DOHH2 (cell line): ENCODE results near the gene NFX1.
"Not testable (repeated sequence)": the region's sequence is repeated elsewhere in the genome, so short reads cannot be mapped to it uniquely, and the experiment has no call there.

Source experiments
- H3F3A ChIP-seq: fragments of 200-600 bp; sonication (generic), shearing (Covaris generic); 2 replicates; pipeline ENCODE4 v1.6.0; 2016; ENCODE audit warnings: antibody characterized with exemption, mild to moderate bottlenecking; ENCODE audit not compliant: control insufficient read depth, insufficient read depth
- H3K27ac ChIP-seq: fragments of 200-600 bp; sonication (generic); 2 replicates; pipeline ENCODE4 v1.5.1; 2014; ENCODE audit warnings: low read depth, mild to moderate bottlenecking, low read length, moderate library complexity
- H3K27me3 ChIP-seq: fragments of 200-600 bp; sonication (generic); 2 replicates; pipeline ENCODE4 v1.6.1; 2014; ENCODE audit warnings: mild to moderate bottlenecking, low read length, mixed read lengths; ENCODE audit not compliant: control insufficient read depth
- H3K36me3 ChIP-seq: fragments of 200-600 bp; sonication (generic); 2 replicates; pipeline ENCODE4 v1.6.1; 2014; ENCODE audit warnings: mild to moderate bottlenecking, low read length, moderate library complexity, mixed read lengths; ENCODE audit not compliant: control insufficient read depth
- H3K4me1 ChIP-seq: fragments of 200-600 bp; sonication (generic); 2 replicates; pipeline ENCODE4 v1.6.1; 2014; ENCODE audit warnings: mild to moderate bottlenecking, low read length, mixed read lengths; ENCODE audit not compliant: control insufficient read depth
- H3K4me2 ChIP-seq: fragments of 200-600 bp; sonication (generic); 2 replicates; pipeline ENCODE4 v1.6.0; 2014; ENCODE audit warnings: mild to moderate bottlenecking, low read length, moderate library complexity
- H3K4me3 ChIP-seq: fragments of 200-600 bp; sonication (generic); 2 replicates; pipeline ENCODE4 v1.5.1; 2014; ENCODE audit warnings: mild to moderate bottlenecking, low read length, mixed read lengths
- H3K79me2 ChIP-seq: fragments of 200-600 bp; sonication (generic); 2 replicates; pipeline ENCODE4 v1.6.1; 2014; ENCODE audit warnings: mild to moderate bottlenecking, low read length, mixed read lengths; ENCODE audit not compliant: control insufficient read depth
- H3K9me2 ChIP-seq: fragments of 200-600 bp; sonication (generic); replicated peaks from 2 replicates; pipeline ENCODE4 v1.6.1; 2014; ENCODE audit warnings: mild to moderate bottlenecking, low read length, mixed read lengths; ENCODE audit not compliant: control insufficient read depth
- H3K9me3 ChIP-seq: fragments of 200-600 bp; sonication (generic); 2 replicates; pipeline ENCODE4 v1.6.1; 2014; ENCODE audit warnings: antibody characterized with exemption, low read length, mixed read lengths; ENCODE audit not compliant: control insufficient read depth, insufficient read depth
- H4K20me1 ChIP-seq: fragments of 200-600 bp; sonication (generic); 2 replicates; pipeline ENCODE4 v1.6.0; 2014; ENCODE audit warnings: low read depth, mild to moderate bottlenecking, antibody characterized with exemption, low read length, moderate library complexity; ENCODE audit not compliant: control insufficient read depth, insufficient read depth
- EZH2phosphoT487 ChIP-seq: fragments of 200-600 bp; sonication (generic); IDR thresholded peaks from 2 replicates; pipeline ENCODE4 v1.6.1; 2017; ENCODE audit warnings: borderline replicate concordance, mild to moderate bottlenecking, antibody characterized with exemption, low read length, moderate library complexity, mixed read lengths
- TF ChIP-seq, protein P1 (sequence below): fragments of 200-600 bp; sonication (generic); IDR thresholded peaks from one replicate; pipeline ENCODE4 v1.5.1; 2014; ENCODE audit warnings: antibody characterized with exemption, mild to moderate bottlenecking, low read depth, low read length; ENCODE audit not compliant: poor library complexity, severe bottlenecking

Gene NFX1

DNA sequence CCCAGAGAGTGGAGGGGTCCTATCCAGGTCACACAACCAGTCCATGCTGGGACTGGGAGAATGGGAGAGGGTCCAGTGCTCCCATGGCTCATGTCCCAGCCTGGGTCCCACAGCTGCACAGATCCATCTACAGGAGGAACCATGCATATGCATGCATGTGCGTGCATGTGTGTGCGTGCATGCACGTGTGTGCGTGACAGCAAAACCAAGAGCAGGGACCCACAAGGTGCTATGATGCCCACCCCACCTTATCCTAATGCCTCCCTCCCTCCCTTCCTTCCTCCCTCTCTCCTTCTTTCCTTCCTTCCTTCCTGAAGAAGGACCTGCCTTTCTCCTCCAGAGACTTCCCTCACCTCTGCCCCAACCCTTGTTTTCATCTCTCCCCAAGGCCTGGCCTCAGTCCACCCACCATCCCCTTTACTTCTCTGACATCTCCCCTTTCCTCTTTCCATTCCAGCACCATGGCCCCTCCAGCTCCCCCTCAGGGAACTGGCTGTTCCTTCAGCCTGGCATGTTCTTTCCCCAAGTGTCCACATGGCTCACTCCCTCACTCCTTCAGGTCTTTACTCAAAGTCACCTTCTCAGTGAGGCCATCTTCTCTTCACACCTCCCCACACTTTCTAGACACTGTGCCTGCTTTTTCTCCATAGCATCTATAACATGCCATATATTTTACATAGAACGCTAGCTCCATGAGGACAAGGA is 90.2 kb downstream of the NFX1 start:
- TF ChIP-seq, protein P1, sequence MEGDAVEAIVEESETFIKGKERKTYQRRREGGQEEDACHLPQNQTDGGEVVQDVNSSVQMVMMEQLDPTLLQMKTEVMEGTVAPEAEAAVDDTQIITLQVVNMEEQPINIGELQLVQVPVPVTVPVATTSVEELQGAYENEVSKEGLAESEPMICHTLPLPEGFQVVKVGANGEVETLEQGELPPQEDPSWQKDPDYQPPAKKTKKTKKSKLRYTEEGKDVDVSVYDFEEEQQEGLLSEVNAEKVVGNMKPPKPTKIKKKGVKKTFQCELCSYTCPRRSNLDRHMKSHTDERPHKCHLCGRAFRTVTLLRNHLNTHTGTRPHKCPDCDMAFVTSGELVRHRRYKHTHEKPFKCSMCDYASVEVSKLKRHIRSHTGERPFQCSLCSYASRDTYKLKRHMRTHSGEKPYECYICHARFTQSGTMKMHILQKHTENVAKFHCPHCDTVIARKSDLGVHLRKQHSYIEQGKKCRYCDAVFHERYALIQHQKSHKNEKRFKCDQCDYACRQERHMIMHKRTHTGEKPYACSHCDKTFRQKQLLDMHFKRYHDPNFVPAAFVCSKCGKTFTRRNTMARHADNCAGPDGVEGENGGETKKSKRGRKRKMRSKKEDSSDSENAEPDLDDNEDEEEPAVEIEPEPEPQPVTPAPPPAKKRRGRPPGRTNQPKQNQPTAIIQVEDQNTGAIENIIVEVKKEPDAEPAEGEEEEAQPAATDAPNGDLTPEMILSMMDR = no peak
- TF ChIP-seq EZH2phosphoT487 = no peak
- no peaks in the 10 kb centered on the region for H3F3A ChIP-seq
- no peaks in the 10 kb centered on the region for H3K36me3 ChIP-seq
- H3K4me1 ChIP-seq = no peaks in the 10 kb centered on the region
- no peak overlapping the region for H3K4me2 ChIP-seq
- no peaks in the 10 kb centered on the region for H3K9me2 ChIP-seq
- H4K20me1 ChIP-seq = no peaks in the 10 kb centered on the region
- no peak overlapping the region for H3K4me3 ChIP-seq
- H3K27ac ChIP-seq = no peak overlapping the region
- H3K9me3 ChIP-seq = no peaks in the 10 kb centered on the region
- no peaks in the 10 kb centered on the region for H3K27me3 ChIP-seq
- H3K79me2 ChIP-seq = no peaks in the 10 kb centered on the region

GRCh38 chr9:33381231-33381791 is 91.0 kb downstream of the NFX1 start:
- Histone ChIP-seq H4K20me1 (no peaks in the 10 kb centered on the region), H3K9me3 (no peaks in the 10 kb centered on the region), H3K9me2 (no peaks in the 10 kb centered on the region), H3K79me2 (no peaks in the 10 kb centered on the region), H3F3A (no peaks in the 10 kb centered on the region), H3K36me3 (no peaks in the 10 kb centered on the region), H3K4me3 (no peak overlapping the region), H3K4me2 (no peak overlapping the region), H3K27me3 (no peaks in the 10 kb centered on the region), H3K4me1 (no peaks in the 10 kb centered on the region), H3K27ac (no peak overlapping the region)
- no peak for TF ChIP-seq EZH2phosphoT487
- TF ChIP-seq, protein P1 = no peak

GRCh38 chr9:33382397-33382796 is 92.1 kb downstream of the NFX1 start:
- not testable (repeated sequence) for H3F3A ChIP-seq, H3K9me2 ChIP-seq, H3K79me2 ChIP-seq

DNA sequence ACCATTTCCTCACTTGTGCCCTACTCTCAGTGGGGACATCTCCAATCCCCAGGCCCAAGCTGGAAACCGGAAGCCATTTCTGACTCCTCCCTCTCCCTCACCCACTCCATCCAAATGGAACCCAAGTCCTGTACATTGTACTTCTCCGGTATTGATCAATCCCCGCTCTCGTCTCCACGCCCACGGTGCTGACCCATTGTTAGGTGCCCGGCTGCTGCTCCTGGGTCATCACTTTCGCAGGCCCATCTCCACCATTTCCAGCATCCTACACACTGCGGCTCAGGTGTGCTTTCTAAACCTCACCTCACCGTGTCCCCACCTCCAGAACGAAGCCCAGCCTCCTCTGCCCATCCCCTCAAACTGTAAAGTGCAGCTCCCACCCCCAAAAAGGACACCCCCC is 93.1 kb downstream of the NFX1 start:
- H3K4me3 ChIP-seq, H3K9me3 ChIP-seq, H3K27ac ChIP-seq, H3K27me3 ChIP-seq, H4K20me1 ChIP-seq, H3K9me2 ChIP-seq, H3K79me2 ChIP-seq, H3K4me1 ChIP-seq, H3K4me2 ChIP-seq, H3F3A ChIP-seq, H3K36me3 ChIP-seq: not testable (repeated sequence)

More at GRCh38 chr9:33382397-33382796, 92.1 kb downstream of the NFX1 start:
- H3K36me3 ChIP-seq, H3K4me3 ChIP-seq, H3K9me3 ChIP-seq, H3K4me2 ChIP-seq, H3K27me3 ChIP-seq, H3K4me1 ChIP-seq, H4K20me1 ChIP-seq, H3K27ac ChIP-seq: not testable (repeated sequence)

- not testable (repeated sequence) for H3F3A ChIP-seq, H3K79me2 ChIP-seq, H3K36me3 ChIP-seq, H3K9me2 ChIP-seq, H3K9me3 ChIP-seq, H3K4me1 ChIP-seq, H3K4me3 ChIP-seq, H3K4me2 ChIP-seq, H3K27me3 ChIP-seq, H4K20me1 ChIP-seq, H3K27ac ChIP-seq
Observed at GRCh38 chr9:33385536-33385935, 95.2 kb downstream of the NFX1 start.

DNA sequence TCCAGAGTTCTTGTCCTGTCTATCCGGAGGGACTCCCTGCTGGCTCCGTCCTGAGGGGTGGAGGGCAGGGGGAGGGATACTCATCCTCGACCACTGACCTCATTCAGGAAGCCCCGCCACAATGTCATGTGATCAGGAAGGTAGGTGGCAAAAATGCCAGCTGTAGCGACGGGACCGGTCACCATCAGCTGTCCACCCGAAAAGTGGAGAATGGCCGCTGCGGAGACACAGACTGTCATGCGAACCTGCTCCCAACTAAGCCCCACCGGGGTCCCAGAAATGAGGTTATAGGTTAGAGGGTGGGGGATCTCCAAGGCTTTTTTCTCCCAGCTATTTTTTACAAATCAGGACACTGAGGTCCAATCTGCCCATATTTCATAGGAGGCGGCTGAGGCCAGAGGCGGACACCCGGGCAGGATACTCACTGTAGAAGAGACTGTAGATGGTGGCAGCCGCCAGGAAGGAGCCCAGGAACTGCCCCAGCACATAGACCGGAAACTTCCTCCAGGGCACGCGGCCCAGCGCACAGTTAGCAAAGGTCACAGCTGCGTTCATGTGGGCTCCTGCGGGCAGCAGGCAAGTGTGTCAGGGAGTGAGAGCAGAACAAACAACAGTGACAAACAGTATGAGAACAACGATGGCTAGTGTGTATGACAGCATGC is 95.8 kb downstream of the NFX1 start:
- H3K27me3 ChIP-seq, H3K27ac ChIP-seq, H3K4me3 ChIP-seq, H3F3A ChIP-seq, H3K79me2 ChIP-seq, H3K36me3 ChIP-seq, H3K9me3 ChIP-seq, H3K9me2 ChIP-seq, H3K4me1 ChIP-seq, H3K4me2 ChIP-seq, H4K20me1 ChIP-seq: not testable (repeated sequence)
